Left colon (tissue), 2 donors: ENCODE measurements around the gene CSPG4. TPM values are rescaled to one million over a fixed set of nuclear protein-coding genes. Genes with fewer than 3 reads are reported as not detected.
A peak's percentile ranks its signal among the peaks of the same experiment; 100 is the strongest.
"Not testable (repeated sequence)": the region's sequence is repeated elsewhere in the genome, so short reads cannot be mapped to it uniquely, and the experiment has no call there.

Experiments used
- ATAC-seq: fragments of 200-7000 bp; cut with Tn5 transposase; one replicate; pipeline ENCODE4 v1.9.1; 2020; ENCODE audit warnings: mild to moderate bottlenecking, moderate library complexity
- DNase-seq, 2 donors: peaks; one replicate each; pipeline ENCODE4 v3.0.0-alpha.2; 2020
- intact Hi-C, 2 donors: fragments of 100-400 bp; cut with DNase I in 1 of 2; cut with micrococcal nuclease in 1 of 2; formaldehyde crosslinking; loops; one replicate each; pipeline versions ENCODE4 v1.11.2 to v1.14.0; 2022; cut with DNase I, micrococcal nuclease
- total RNA-seq, 2 donors: library from RNA; stranded (reverse); fragmentation: NEBNext Ultra II Directional; extraction: Animal tissue kit (Norgen Biotek cat#: 25700); gene quantifications; one replicate each; pipeline ENCODE4 v1.2.1, GENCODE V29; 2021
- donor health status: DM: no; HTN: no; CAD: no.
- donor health status: DM: yes; HTN: yes; CAD: no.

The CSPG4 gene
- total RNA-seq, 2 donors from 2014 or later, result 2.1 to 12.2 TPM

DNA sequence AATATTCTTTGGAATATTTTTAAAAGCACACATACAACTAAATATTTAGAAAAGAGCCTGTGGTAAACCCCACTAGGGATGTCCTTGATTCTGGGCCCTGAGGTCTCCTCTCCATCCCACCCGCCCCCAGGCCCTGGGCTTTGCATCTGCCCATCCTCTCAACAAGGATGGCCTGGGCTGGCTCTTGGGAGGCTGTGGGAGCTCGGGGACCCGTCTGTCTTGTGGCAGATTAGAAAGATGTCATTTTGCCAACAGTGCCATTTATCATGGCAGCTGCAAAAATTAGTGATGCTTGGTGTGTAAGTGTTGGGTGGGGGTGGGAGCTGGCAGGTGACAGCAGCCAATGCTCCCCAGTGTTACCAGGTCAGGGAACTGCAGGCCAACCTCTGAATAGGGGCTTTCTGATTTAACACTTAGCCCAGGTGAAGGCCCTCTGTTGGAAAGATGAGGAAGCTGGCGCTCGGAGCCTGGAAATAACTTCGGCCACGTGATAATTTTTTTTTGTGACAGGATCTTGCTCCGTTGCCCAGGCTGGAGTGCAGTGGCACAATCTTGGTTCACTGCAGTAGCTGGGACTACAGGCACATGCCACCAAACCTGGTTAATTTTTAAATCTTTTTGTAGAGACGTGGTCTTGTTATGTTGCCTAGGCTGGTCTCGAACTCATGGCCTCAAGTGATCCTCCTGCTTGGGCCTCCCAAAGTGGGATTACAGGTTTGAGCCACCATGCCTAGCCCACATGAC, 16.9 kb upstream of the CSPG4 start:
- intact Hi-C loops, result loop anchor here in 1 of 2 donors (5.0 kb wide), 1 partner anchor 73 kb away; no protein-coding TSS in a partner anchor
- DNase-seq, result no peak
- no peak for ATAC-seq

DNA sequence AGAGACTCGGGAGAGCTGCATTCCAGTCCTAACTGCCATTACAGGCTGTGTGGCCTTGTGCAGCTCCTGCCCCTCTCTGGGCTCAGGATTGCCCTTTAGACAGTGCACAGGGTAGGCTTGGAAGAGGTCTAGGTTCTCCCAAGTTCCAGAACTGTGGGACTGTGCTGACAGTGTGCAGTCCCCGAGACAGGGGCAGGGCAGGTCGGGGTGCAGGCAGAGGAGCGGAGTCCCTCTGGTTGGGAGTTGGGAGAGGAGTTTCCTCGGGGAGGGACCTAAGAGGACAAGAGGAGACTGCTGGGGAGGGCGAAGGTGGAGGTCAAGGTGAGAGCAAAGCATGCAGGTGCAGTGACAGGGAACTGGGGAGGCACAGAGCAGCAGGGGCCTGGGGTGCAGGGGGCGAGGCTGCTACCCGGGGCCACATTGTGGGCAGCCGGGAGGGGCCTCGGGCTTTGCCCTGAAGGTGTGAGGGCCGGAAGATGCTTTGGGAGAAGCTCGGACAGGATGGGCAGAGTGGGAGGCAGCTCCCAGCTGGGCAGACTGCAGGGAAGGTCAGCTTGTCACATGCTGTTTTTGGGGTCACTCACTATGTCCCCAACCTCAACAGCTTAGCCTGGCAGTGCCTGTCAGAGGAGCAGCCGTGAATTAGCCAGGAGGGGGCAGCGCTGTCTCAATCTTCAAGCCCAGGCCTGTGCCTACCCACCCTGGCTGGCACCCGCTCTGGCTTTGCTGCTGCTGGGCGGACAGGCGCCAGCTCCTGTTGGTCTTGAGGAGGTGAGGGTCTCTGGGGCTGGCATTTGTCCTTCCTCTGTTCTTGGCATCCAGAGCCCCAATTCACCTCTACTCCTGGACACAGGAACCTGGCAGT, 15.4 kb upstream of the CSPG4 start:
- ATAC-seq (peak; percentile 48), DNase-seq (peak in 1 of 2 donors; percentile 75)
- intact Hi-C loops, result loop anchor here in 1 of 2 donors (5.0 kb wide), 1 partner anchor 74 kb away; no protein-coding TSS in a partner anchor

DNA sequence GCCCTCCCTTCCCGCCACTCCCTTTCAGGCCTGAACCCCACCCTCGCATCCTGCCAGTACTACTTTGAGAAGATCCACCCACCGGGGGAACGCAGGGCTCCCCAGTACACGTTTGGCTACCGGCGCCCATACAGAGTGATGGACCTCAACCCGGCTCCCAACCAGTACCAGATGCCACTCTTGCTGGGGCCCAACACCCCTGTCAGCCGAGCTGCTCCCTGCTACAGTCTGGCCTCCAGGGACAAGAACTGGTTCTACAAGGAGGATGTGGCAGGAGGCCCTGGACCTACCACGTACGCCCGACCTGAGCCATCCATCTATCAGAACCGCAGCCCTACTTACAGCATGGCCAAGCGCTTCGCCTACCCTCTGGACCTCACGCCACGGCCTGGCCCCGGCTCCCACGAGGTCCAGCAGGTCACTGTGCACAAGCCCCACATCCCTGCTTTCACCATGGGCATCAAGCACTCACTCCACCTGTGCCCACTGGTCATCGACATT, 14.4 kb upstream of the CSPG4 start:
- ATAC-seq, result no peak
- DNase-seq, result no peak
- intact Hi-C loops, result loop anchor here in 1 of 2 donors (5.0 kb wide), 1 partner anchor 75 kb away; no protein-coding TSS in a partner anchor

DNA sequence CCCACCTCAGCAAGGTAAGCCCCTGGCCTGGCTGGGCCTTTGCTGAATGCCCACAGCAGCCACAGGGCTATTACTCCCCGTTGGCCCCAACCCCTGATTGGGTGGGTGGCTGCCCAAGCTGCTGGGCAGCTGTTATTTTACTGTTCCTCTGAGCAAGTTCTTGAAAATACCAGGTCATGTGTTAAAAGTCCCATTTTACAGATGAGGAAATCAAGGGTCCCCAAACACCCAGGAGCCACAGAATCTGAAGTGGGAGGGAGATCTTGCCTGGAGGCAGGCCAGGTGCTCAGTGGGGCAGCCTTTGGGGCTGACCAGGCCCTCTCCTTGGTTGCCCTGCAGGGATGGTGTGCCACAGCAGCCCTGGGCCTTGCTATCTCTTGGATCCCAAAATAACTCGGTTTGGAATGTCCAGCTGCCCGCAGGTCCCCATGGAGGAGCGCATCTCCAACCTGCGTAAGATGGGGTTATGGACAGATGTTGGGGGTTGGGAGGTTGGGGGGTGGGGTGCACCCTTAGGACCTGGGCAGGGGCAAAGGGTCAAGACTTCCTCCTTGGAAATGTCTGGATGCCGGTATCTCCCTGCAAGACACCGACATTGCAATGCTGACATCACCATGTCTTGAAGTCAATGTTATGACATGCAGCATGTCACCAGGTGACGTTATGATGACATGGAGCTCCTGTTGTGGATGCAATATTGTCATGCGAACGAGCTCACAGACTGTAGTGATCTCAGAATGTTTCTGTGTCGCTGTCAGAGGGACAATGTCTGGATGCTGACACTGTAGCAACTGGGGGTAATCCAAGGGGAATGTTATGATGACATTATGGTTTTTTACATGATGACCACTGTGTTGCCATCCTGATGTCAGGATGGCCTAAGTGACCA, 13.3 kb upstream of the CSPG4 start:
- intact Hi-C loops, result loop anchor here in 1 of 2 donors (5.0 kb wide), 1 partner anchor 76 kb away; no protein-coding TSS in a partner anchor
- ATAC-seq (no peak), DNase-seq (no peak)

DNA sequence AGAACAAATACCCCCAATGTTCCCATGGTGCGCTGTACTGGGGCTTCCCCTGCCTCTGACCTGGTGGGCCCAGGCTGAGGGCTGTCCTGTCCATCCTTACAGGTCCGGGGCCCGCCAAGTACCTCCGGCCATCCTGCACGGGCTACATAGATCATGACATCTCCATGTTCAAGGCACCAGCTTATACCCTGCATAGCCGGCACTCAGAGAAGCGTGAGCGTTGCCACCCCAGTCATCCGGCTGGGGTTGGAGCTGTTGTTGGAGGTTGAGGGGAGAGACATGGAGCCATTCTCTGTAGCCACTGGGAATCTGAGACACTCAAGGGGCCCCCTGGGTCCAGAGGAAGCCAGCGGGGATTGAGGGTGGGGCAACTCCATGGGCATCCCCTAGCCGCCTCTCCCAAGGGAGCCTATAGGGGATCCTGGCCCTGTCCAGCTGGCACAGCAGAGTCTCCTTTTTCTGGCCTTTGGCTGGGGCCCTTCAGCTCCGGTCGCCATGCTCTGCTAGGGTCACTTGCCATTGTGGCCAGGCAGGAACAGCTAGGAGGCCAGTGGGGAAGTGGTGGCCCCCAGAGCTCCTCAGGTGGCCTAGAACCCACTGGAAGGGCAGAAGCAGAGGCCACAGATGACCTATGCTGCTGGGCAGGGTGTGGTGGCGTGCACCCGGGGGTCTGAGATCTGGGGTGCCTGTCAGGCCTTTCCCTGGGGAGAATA, 12.5 kb upstream of the CSPG4 start:
- intact Hi-C loops, result loop anchor here in 1 of 2 donors (5.0 kb wide), 1 partner anchor 77 kb away; no protein-coding TSS in a partner anchor
- ATAC-seq (no peak), DNase-seq (no peak)

DNA sequence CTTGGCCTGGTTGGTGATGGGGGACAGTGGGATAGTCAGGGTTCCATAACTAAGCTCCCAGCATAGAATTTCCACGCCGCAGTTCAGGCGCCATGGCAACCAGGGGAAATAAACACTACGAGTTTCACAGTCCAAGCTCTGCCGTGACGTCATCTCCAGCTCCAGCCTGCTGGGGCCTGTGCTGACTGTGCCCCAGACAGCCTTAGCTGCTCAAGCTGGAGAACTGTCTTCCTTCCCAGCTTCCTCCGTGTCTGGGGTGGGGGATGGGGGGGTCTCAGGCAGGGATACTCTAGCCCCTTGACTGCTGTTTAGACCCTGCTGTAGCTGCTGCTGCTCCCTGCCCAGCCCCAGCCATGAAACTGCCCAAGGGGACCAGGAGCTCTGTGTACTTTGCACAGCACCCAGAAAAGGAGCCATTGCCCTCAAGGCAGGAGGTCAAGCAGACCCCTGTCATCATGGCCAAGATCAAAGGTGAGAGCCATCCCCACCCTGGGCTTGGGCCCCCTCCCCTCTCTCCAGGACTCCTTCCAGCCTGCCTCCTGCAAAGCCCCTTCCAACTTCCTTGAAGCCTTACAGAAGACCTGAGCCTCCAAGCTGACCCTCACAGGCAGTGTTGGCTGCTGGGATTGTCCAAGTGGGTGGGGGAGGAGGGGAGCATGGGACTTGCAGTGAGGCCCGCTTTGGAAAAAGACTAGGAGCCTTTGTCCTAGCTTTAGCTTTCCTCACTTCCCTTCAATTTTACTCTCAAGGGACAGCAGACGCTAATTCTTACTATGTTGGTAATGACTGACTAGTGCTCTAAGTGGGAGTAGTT, 11.4 kb upstream of the CSPG4 start:
- peak; percentile 87 for ATAC-seq
- intact Hi-C loops, result no loop called here

DNA sequence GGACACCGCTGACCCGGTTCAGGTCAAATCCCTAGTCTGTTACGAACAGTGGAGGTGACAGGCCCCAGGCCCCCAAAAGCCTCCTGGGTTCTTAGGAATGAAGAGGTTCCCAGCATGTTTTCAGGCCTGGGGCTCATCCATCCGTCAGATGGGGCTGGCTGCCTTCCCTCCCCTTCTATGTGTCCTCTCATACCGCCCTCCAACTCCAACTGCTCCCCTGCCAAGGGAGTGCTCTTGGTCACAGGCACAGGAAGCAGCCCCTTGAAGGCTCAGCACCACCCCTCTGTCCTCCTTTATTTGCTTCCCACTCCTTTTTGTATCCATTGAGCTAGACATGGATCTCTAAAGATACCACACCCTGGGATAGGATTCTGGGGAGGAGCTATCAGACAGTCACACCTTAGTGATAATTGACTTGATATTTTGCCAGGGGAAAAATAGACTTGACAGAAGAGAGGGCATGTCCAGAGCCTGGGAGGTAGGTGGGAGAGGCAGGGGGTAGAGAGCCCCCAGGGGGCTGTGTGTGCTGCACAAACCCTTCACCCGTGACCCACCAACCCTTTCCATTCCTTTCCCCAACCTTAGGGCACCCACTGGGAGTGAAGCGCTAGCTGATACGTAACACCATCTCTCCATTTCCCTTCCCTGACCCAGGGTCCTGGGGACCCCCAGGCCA, 10.7 kb upstream of the CSPG4 start:
- intact Hi-C loops, result no loop called here
- peak; percentile 62 for ATAC-seq
- no peak for DNase-seq

More for the DNA sequence above, 11.4 kb upstream of the CSPG4 start:
- peak; percentile 93 to 94 for DNase-seq

DNA sequence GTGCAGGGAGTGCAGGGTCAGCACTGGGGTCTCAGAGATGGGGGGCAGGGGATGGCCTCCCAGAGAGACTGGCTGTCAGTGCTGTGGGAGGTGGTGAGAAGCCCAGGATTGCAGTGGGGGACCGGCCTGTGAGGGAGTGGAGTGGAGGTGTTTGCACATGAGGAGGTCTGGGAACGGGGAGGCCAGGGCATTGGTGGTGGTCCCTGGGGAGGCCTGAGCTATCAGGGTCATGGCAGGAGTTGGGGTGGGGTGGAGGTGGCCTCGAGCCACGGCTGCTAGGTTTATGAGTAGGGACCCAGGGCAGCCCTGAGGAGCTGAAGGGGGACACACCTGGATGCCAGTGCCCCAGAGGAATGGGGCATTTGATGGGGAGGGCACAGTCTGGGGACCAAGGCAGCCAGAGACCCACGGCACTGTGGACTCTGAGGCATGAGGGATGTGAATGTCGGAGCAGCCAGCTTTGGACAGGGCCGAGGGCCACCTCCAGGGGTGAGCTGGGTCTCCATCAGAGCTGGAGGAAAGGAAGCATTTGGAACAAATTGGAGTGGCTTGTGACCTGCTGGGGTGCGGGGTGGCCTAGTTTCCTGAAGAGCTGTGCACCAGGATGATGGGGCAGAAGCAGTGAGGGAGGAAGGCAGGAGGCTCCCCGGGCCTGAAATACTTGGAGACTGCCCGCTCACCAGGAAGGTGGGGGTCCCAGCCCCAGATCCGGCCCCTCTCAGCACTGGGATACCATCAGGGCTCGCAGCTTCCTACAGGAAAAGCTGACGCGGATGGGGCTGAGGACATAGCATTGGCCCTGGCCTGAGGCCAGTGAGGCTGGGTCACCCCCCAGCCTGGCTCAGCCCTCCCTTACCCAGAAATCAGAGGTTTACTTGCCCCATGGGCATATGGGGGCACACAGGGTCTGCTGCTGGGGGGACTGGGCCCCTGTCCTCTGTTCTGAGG, 9.5 kb upstream of the CSPG4 start:
- intact Hi-C loops, result no loop called here
- peak in 1 of 2 donors; percentile 24 for DNase-seq
- ATAC-seq, result no peak

DNA sequence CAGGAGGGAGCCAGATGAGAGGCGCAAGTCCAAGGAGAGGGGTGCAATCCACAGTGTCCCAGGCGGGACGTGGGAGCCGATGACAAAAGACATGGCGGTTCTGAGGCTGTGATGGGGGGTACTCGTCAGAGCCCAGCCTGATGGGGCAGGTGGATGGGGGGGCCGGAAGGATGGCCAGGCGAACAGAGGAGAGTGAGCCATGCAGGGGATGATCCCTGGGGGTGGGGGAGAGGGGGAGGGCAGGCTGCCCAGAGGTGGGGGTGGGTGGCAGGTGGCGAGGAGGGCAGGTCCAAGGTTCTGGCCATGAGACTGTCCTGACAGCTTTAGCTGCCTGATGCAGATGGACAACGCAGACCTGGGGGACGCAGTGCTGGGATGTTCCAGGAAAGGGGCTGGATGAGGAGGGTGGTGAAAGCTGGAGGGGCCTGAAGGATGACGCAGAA, 8.9 kb upstream of the CSPG4 start:
- DNase-seq (no peak), ATAC-seq (no peak)
- intact Hi-C loops, result no loop called here

DNA sequence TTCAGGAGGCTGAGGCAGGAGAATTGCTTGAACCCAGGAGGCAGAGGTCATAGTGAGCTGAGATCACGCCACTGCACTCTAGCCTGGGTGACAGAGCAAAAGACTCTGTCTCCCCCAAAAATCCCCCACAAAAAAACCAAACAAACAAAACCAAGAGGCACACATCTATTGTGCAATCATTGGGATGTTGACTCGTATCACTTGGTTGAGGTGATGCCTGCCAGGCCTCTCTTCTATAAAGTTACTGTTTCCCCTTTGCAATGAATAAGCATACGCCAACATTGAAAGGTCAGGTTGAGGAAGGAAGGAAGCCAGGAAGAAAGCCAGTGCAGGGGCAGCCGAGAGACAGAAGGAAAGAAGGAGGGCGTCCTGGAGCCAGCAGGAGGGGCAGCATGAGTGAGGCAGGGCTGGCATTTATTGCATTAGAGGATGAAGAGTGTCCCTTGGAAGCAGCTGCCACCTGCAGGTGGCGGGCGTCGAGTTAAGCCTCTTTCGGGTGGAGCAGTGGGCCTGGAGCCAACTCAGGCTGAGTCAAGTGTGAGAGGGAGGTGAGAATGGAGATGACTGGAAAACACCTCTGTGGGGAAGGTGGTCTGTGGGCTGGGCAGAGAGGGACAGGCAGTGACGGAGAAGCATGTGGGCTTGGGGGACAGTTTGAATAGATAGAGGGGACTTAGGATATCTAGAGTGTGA, 8.3 kb upstream of the CSPG4 start:
- ATAC-seq, result peak; percentile 58
- peak; percentile 85 to 92 for DNase-seq
- intact Hi-C loops, result no loop called here

DNA sequence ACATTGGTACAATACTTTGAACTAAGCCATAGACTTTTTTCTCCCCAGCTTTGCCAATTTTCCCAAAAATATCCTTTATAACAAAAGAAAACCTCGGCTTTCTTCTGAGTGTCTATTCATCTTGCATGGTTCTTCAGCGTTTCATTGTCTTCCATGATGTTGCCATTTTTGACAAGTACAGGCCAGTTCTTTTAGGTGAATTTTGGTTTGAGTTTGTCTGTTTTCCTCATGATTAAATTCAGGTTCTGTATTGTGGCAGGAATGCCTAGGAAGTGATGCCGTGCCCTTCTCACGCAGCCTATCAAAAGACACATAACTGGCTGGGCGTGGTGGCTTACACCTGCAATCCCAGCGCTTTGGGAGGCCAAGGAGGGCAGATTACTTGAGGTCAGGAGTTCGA, 7.6 kb upstream of the CSPG4 start:
- DNase-seq (no peak), ATAC-seq (no peak)
- intact Hi-C loops, result no loop called here

DNA sequence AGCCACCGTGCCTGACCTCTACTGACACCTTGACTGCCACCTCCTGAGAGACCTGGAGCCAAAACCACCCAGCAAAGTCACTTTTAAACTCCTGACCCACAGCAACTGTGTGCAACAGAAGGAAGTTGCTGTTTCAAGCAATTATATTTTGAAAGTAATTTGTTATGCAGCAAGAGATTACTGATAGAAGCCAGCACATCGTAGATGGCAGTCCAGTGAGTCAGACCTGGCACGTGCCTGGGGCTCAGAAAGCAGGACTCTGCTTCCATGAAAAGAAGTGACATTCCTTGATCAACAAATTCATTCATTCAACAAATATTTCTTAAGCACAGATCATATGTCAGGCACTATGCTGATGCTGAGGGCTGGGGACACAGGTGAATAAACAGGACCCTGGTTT, 5.7 kb upstream of the CSPG4 start:
- no peak for ATAC-seq
- intact Hi-C loops, result no loop called here
- no peak for DNase-seq

DNA sequence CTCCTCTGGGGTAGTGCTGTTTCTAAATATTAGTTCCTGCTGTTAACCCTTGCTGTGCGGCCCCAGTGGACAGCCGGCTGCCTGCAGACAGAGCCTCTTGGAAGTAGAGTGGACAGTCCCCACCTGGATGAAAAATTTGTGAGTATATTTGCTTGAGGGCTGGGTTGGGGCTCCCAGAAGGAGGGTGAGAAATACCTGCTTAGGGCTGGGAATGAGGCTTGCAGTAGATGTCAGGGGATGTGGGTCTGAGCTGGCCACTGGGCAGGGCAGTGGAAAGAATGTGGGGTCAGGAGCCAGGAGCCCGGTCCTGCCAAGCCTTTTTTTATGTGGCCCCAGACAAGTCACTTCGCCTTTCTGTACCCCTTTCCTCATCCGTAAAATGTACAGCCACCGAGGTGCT, 4.4 kb upstream of the CSPG4 start:
- intact Hi-C loops, DNase-seq, ATAC-seq: not testable (repeated sequence)

DNA sequence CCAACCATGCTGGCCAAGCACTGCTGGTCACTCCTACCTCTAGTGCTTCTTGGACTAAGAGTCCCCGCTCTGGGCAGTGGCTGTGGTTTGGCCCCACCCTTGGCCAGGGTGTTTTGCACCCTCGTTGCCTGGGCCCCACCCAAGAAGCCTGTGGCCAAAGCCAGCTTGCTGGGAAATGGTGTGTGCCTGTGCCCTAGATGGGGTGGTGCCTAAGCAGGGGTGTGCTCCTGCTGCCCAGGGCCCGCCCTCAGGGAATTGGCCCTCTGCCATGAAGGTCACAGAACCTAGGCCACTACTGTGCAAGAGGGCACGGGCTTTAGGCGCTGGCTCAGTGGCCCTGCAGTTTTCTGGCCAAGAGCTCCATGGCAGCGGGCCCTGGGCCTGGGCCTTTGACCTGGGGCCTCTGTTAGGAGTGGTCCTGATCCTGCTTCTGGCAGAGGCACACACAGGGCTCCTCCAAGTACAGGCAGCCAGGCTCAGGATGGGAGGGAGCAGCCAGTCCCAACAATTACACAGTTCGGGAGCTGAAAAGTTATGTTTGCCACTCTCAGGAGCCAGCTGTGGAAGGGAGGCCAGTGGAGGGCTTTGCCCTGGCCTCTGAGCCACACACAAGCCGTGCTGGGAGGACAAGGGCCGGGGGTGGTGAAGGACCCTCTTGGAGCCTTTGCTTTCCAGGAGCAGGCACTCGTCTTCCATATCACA, 3.8 kb upstream of the CSPG4 start:
- intact Hi-C loops, DNase-seq: not testable (repeated sequence)
- peak; percentile 88 for ATAC-seq
